OCI-LY7 (cell line): ENCODE measurements around the gene UBE2S. TPM values are rescaled to one million over a fixed set of nuclear protein-coding genes. Genes with fewer than 3 reads are reported as not detected.
A peak's percentile ranks its signal among the peaks of the same experiment; 100 is the strongest.

Experiments
- BruUV-seq: library from RNA; stranded (reverse); fragments of 400-500 nt; replicated peaks from 2 replicates; lab custom pipeline; 2021; lab: Mats Ljungman, UMichigan
- CTCF ChIA-PET: fragments of 300-600 bp; sonication (Branson Sonifier 250); formaldehyde crosslinking; loops from one replicate; lab custom pipeline; 2022; ENCODE audit warnings: antibody characterized with exemption; ENCODE audit not compliant: unreplicated experiment; lab: Charles Lee
- POLR2A ChIA-PET: fragments of 300-600 bp; sonication (Branson Sonifier 250); formaldehyde crosslinking; loops from one replicate; lab custom pipeline; 2022; ENCODE audit warnings: antibody characterized with exemption; lab: Charles Lee
- DNase-seq: peaks from one replicate; pipeline ENCODE4 v3.0.0-alpha.2; 2015; ENCODE audit warnings: low spot score
- H2AFZ ChIP-seq: fragments of 200-600 bp; sonication (generic), shearing (Covaris generic); 2 replicates; pipeline ENCODE4 v1.6.1; 2014; ENCODE audit warnings: mild to moderate bottlenecking, antibody characterized with exemption, low read length, moderate library complexity
- H3K27ac ChIP-seq: fragments of 200-600 bp; sonication (generic); 2 replicates; pipeline ENCODE4 v1.5.1; 2014; ENCODE audit warnings: mixed run types, low read depth, mild to moderate bottlenecking, moderate library complexity, low read length, inconsistent platforms; ENCODE audit not compliant: poor library complexity, severe bottlenecking
- H3K36me3 ChIP-seq: fragments of 200-600 bp; sonication (generic); 2 replicates; pipeline ENCODE4 v1.6.1; 2014; ENCODE audit warnings: mild to moderate bottlenecking, antibody characterized with exemption, low read length, moderate library complexity, mixed read lengths; ENCODE audit not compliant: insufficient read depth
- H3K4me1 ChIP-seq: fragments of 200-600 bp; sonication (generic); 2 replicates; pipeline ENCODE4 v1.5.1; 2014; ENCODE audit warnings: mild to moderate bottlenecking, low read length; ENCODE audit not compliant: insufficient read depth, poor library complexity, severe bottlenecking
- H3K4me2 ChIP-seq: fragments of 200-600 bp; sonication (generic); 2 replicates; pipeline ENCODE4 v1.6.1; 2014; ENCODE audit warnings: mild to moderate bottlenecking, low read length
- H3K4me3 ChIP-seq: fragments of 200-600 bp; sonication (generic); 2 replicates; pipeline ENCODE4 v1.5.1; 2014; ENCODE audit warnings: mild to moderate bottlenecking, low read depth, low read length; ENCODE audit not compliant: poor library complexity, severe bottlenecking
- H3K79me2 ChIP-seq: fragments of 200-600 bp; sonication (generic); 2 replicates; pipeline ENCODE4 v1.6.1; 2016; ENCODE audit warnings: low read depth, mild to moderate bottlenecking, low read length, moderate library complexity, mixed read lengths; ENCODE audit not compliant: insufficient read depth
- H3K9me2 ChIP-seq: fragments of 200-600 bp; sonication (generic); 2 replicates; pipeline ENCODE4 v1.6.1; 2016; ENCODE audit warnings: mild to moderate bottlenecking, low read length, mixed read lengths; ENCODE audit not compliant: insufficient read depth
- H3K9me3 ChIP-seq: fragments of 200-600 bp; sonication (generic); 2 replicates; pipeline ENCODE4 v1.6.1; 2014; ENCODE audit warnings: mild to moderate bottlenecking, mixed run types, low read length, mixed read lengths
- H4K20me1 ChIP-seq: fragments of 200-600 bp; sonication (generic); 2 replicates; pipeline ENCODE4 v1.6.1; 2014; ENCODE audit warnings: mild to moderate bottlenecking, antibody characterized with exemption, low read length, moderate library complexity, mixed read lengths; ENCODE audit not compliant: insufficient read depth
- EZH2phosphoT487 ChIP-seq: fragments of 200-600 bp; sonication (generic); IDR thresholded peaks from 2 replicates; pipeline ENCODE4 v1.6.1; 2018; ENCODE audit warnings: low read depth, borderline replicate concordance, mild to moderate bottlenecking, mixed run types, antibody characterized with exemption, low read length, moderate library complexity, mixed read lengths
- intact Hi-C: fragments of 100-400 bp; cut with micrococcal nuclease; formaldehyde crosslinking; loops from one replicate; pipeline ENCODE4 v1.10.0; 2022; ENCODE audit not compliant: unreplicated experiment
- total RNA-seq, 2 experiments: library from RNA; depleted of rRNA in 1 of 2; stranded (reverse); fragments of >200 nt in 1 of 2; shearing (Covaris generic) in 1 of 2; gene quantifications; 2 replicates each; pipeline ENCODE4 v1.2.3, GENCODE V29; 2014 to 2022
- TF ChIP-seq, protein P1 (sequence below): fragments of 200-600 bp; sonication (generic); conservative IDR thresholded peaks from 2 replicates; pipeline ENCODE4 v1.5.1; 2014; ENCODE audit warnings: mild to moderate bottlenecking, antibody characterized with exemption, low read length, moderate library complexity, mixed read lengths

UBE2S gene
- total RNA-seq, 2 experiments from 2014 or later: 285 to 682 TPM

- H2AFZ ChIP-seq: peak within 1 kb of the TSS; percentile 53; the same call in 1 of the 2 replicates
- peaks cover 35% of the 10 kb centered on the region for H3K36me3 ChIP-seq
- H3K4me1 ChIP-seq: peaks cover 41% of the 10 kb centered on the region
- peak within 1 kb of the TSS; percentile 98 for H3K4me2 ChIP-seq
- H4K20me1 ChIP-seq: peaks cover 27% of the 10 kb centered on the region
- H3K4me3 ChIP-seq: peak within 1 kb of the TSS; percentile 87
- no peaks in the 10 kb centered on the region for H3K9me3 ChIP-seq
- no TSS peak for BruUV-seq
- CTCF ChIA-PET: interaction anchor here (1.0 kb wide), 1 partner anchor 83 kb away, joined by 3 read pairs; no protein-coding TSS in a partner anchor
- peak within 1 kb of the TSS; percentile 91 for H3K27ac ChIP-seq
- peaks cover 44% of the 10 kb centered on the region for H3K79me2 ChIP-seq
- POLR2A ChIA-PET: interaction anchor here (0.5 to 1.6 kb wide), 6 partner anchors 45 to 129 kb away, joined by 3 to 7 read pairs (median 3); partner anchors contain the start of gene KMT5C
- intact Hi-C loops: loop anchor here (2.0 kb wide), 1 partner anchor 76 kb away; no protein-coding TSS in a partner anchor
- no peaks in the 10 kb centered on the region for H3K9me2 ChIP-seq
- peak; percentile 63 for DNase-seq
- TF ChIP-seq, protein P1, sequence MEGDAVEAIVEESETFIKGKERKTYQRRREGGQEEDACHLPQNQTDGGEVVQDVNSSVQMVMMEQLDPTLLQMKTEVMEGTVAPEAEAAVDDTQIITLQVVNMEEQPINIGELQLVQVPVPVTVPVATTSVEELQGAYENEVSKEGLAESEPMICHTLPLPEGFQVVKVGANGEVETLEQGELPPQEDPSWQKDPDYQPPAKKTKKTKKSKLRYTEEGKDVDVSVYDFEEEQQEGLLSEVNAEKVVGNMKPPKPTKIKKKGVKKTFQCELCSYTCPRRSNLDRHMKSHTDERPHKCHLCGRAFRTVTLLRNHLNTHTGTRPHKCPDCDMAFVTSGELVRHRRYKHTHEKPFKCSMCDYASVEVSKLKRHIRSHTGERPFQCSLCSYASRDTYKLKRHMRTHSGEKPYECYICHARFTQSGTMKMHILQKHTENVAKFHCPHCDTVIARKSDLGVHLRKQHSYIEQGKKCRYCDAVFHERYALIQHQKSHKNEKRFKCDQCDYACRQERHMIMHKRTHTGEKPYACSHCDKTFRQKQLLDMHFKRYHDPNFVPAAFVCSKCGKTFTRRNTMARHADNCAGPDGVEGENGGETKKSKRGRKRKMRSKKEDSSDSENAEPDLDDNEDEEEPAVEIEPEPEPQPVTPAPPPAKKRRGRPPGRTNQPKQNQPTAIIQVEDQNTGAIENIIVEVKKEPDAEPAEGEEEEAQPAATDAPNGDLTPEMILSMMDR: no peak
- no peak for TF ChIP-seq EZH2phosphoT487
These were observed 23.3 kb downstream of the UBE2S start, which contains the start of gene TMEM238 for GRCh38 chr19:55384131-55384919. Gene TMEM238 (minus strand): TSS chr19:55384292. CDS start chr19:55384259, 33 bp downstream.

DNA sequence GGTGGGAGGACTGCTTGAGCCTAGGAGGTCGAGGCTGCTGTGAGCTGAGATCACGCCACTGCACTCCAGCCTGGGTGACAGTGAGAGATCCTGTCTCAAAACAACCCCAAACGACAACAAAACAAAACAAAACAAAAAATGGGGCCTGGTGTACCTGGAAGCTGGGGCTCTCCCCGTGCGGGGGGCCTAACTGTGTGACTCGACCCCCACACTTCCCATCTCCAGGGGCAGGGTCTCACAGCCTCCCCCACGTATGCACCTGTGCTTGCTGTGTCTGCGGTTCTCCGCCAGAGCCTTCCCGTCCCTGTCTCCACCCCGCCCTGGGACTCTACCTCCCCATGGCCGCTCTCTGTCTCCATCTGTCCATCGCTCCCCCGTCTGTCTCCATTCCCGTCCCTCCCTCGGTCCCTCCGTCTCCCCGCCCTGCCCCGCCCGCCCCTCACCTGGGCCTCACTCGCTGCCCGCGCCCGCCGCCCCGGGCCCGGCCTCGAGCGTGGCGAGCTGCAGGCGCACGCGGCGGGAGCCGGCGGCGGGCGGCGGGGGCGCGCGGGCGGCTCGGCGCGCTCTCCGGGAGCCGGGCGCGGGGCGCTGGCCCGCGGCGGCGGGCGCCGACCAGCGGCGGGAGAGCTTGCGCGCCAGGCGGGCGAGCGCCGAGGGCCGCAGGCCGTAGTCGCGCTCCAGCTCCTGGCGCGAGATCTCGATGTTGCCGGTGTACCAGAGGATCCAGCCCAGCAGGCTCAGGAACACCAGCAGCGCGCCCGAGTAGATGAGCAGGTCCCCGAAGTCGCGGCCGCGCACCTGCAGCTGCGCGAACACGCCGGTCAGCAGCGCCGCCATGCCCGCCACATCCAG, 24.1 kb downstream of the UBE2S start:
- H2AFZ ChIP-seq: no peak overlapping the region; the same call in 1 of the 2 replicates
- BruUV-seq: no TSS peak
- ChIA-PET CTCF (interaction anchor here (1.0 kb wide), 1 partner anchor 82 kb away, joined by 3 read pairs; no protein-coding TSS in a partner anchor), POLR2A (interaction anchor here (0.9 to 1.6 kb wide), 5 partner anchors 44 to 128 kb away, joined by 3 to 7 read pairs (median 3); partner anchors contain the start of gene KMT5C)
- no peak for TF ChIP-seq EZH2phosphoT487
- TF ChIP-seq, protein P1: 0 out of 2 replicates have a peak, but pooled peaks have one; percentile 14
- H3K4me2 ChIP-seq: peak overlapping the region; percentile 98
- H3K36me3 ChIP-seq: peaks cover 27% of the 10 kb centered on the region
- peaks cover 39% of the 10 kb centered on the region for H3K79me2 ChIP-seq
- peak overlapping the region; percentile 87 for H3K4me3 ChIP-seq
- H3K4me1 ChIP-seq: peaks cover 33% of the 10 kb centered on the region
- peak; percentile 87 for DNase-seq
- intact Hi-C loops: loop anchor here (2.0 kb wide), 1 partner anchor 75 kb away; no protein-coding TSS in a partner anchor
- H3K9me3 ChIP-seq: no peaks in the 10 kb centered on the region
- H3K9me2 ChIP-seq: no peaks in the 10 kb centered on the region
- H3K27ac ChIP-seq: peak overlapping the region; percentile 91
- H4K20me1 ChIP-seq: peaks cover 25% of the 10 kb centered on the region
